WI38 (cell line): ENCODE results near the gene GPC3.

Experiments
- H3K4me3 ChIP-seq: 2 replicates; pipeline ENCODE4 v1.5.1; 2011; ENCODE audit warnings: low read depth, mild to moderate bottlenecking, control low read depth, low read length
- CTCF ChIP-seq: IDR thresholded peaks from 2 replicates; pipeline ENCODE4 v1.5.1; 2012; ENCODE audit warnings: low read depth, mild to moderate bottlenecking, control low read depth, low read length

Gene GPC3

DNA sequence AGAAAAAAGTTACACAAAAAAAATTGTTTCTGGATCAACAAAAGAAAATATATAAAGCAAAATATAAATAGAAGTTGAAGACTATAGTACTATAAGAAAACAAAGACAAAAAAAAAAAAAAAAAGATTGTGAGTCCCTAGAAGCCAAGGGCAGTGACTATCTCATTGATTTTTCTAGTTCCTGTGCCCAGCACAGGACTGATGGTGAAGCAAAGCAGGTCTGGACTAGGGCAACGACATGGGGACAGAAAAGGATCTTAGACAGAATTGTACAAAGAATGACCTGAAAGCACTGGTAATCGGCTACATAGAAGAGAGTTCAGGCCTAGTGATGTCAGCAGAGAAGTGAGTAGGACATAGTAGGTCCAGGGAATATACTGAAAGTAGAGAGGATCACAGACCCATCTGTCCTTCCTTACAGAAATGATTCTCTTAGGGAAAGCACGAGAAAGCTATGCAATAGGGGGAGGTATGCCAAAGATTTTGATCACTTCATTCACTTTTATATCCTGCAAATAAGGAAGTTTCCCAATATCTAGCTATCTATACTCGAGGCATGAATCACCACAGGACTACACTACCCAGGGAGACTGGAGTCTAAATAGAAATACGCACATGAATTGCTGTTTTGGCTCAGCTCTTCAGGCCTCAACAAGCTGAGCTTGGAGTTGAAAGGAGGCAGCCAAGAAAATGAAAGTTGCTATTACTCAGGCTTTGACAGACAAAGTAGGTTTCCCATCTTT lies 339.2 kb downstream of the GPC3 start:
- no peak overlapping the region for H3K4me3 ChIP-seq
- TF ChIP-seq CTCF: no peak

DNA sequence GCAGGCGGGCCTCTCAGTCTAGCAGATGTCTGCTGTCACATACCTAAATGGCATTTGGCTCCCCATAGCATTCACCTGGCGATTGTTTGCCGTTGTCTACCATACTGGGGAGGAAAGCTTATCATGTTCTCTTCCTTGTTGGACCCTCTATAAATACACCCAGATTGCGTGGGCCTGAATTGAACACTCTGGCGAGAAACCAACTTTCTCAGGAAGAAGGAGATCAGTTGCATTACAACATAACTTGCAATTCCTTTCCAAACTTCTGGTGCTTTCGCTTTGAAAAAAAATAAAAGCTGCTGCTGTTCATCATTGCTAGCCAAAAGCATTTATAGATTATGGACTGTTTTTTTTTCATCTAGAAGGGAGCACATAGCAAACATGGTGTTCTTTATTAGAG lies 340.1 kb downstream of the GPC3 start:
- H3K4me3 ChIP-seq: no peak overlapping the region
- TF ChIP-seq CTCF: no peak

DNA sequence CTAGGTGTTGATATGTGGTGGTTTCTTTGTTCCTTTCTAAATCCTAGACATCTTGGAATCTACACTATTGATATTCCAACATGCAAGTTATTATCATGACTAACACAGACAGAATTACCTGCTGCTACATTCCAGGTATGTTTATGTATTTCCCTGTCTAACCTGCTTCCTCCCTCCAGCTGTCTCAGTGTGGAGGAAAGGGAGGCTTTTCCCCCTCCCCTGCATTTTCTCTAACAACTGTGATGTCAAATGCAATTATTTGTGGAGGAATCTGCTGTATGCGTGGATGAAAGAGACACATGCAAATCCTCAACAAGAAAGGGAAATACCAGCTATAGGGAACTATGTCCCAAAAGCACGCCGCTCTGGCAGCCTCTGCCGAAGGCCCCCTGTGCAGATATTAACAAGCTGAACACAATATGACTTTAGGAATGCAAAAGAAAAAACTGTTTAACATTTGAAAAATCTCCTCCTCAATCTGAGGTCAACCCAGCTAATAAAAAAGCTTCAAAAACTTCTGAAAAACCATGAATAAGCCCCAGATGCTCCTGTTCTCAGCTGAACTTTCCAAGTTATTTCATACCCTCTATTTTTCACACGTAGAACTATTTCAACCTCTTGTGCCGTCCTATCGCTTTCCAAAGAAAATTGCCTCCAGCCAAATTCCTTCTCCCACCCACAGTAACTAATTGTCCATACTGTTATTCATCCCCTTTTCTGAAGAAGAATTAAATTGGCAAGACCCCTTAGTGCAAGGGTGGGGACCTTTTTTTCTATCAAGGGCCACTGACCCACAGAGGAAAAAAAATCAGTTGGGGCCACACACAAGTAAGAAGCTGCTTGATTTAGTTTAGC lies 345.0 kb downstream of the GPC3 start:
- no peak overlapping the region for H3K4me3 ChIP-seq
- no peak for TF ChIP-seq CTCF

GRCh38 chrX:133639726-133640125 lies 345.7 kb downstream of the GPC3 start:
- TF ChIP-seq CTCF: no peak
- H3K4me3 ChIP-seq: no peak overlapping the region

- no peak overlapping the region for H3K4me3 ChIP-seq
- TF ChIP-seq CTCF: no peak
Observed at GRCh38 chrX:133638285-133638684, 347.1 kb downstream of the GPC3 start.

DNA sequence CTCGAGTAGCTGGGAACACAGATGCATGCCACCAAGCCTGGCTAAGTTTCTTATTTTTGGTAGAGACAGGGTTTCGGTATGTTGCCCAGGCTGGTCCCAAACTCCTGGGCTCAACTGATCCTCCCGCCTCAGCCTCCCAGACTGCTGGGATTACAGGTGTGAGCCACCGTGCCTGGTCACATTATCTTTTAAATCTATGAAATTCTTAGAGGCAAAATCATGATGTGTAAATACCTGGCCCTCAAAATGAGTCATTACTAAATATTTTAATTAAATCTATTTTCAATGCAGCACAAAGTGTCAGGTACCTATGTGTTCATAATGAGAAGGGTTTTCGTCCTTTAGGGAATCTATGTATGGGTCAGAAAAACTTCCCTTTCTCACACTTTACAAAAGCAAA lies 347.6 kb downstream of the GPC3 start:
- no peak for TF ChIP-seq CTCF
- no peak overlapping the region for H3K4me3 ChIP-seq

DNA sequence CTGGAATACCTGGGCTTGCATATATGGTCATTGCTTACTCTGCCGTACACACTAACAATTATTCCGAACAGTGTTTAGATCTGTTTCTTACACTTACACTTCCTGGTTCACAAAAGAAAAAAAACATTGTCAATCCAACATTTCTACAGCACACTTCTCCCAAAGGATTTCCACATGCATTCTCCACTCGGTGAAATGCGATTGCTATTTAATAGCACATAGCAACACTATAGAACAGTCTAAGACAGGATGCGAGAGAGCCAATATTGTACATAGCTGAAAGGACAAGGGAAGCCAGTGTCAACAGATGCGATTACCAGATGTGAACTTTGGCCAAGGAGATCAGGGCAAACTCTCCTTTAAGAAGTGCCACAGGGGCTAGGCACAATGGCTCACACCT lies 349.4 kb downstream of the GPC3 start:
- no peak overlapping the region for H3K4me3 ChIP-seq
- TF ChIP-seq CTCF: no peak
